ENCODE data around the gene COL5A3.

- TF ChIP-seq, protein P1, sequence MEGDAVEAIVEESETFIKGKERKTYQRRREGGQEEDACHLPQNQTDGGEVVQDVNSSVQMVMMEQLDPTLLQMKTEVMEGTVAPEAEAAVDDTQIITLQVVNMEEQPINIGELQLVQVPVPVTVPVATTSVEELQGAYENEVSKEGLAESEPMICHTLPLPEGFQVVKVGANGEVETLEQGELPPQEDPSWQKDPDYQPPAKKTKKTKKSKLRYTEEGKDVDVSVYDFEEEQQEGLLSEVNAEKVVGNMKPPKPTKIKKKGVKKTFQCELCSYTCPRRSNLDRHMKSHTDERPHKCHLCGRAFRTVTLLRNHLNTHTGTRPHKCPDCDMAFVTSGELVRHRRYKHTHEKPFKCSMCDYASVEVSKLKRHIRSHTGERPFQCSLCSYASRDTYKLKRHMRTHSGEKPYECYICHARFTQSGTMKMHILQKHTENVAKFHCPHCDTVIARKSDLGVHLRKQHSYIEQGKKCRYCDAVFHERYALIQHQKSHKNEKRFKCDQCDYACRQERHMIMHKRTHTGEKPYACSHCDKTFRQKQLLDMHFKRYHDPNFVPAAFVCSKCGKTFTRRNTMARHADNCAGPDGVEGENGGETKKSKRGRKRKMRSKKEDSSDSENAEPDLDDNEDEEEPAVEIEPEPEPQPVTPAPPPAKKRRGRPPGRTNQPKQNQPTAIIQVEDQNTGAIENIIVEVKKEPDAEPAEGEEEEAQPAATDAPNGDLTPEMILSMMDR (IDR thresholded peaks at IDR 0.05 in 8 of 11, conservative IDR thresholded peaks at IDR 0.05 in 3 of 11), result no peak
- TF ChIP-seq POLR2A (IDR thresholded peaks at IDR 0.05), result no peak
- TF ChIP-seq POLR2AphosphoS5 (IDR thresholded peaks at IDR 0.05), result no peak
These were observed 26.3 kb upstream of the COL5A3 start for GRCh38 chr19:10036601-10037071.

Data from spleen (tissue), 7 donors.